NCI-H1930 (cell line): Measurements from ENCODE around the gene ANTXR2.

ENCODE experiments used
- DNase-seq, 2 experiments: peaks; one replicate each; lab custom pipeline; 2025; lab: John Stamatoyannopoulos, UW

The ANTXR2 gene

GRCh38 chr4:79983431-79983830, 89.6 kb downstream of the ANTXR2 start:
- DNase-seq, result no peak

- no peak for DNase-seq
Observed at GRCh38 chr4:79982601-79983322, 90.3 kb downstream of the ANTXR2 start.

GRCh38 chr4:79980448-79980847, 92.6 kb downstream of the ANTXR2 start:
- no peak for DNase-seq

- DNase-seq, result no peak
Observed at GRCh38 chr4:79979785-79980437, 93.1 kb downstream of the ANTXR2 start.

GRCh38 chr4:79977131-79977840, 95.7 kb downstream of the ANTXR2 start:
- no peak for DNase-seq

- DNase-seq, result no peak
Observed at GRCh38 chr4:79964400-79965211, 108.4 kb downstream of the ANTXR2 start.

- no peak for DNase-seq
Observed at GRCh38 chr4:79964020-79964399, 109.0 kb downstream of the ANTXR2 start.

- DNase-seq, result no peak
Observed at GRCh38 chr4:79959652-79960051, 113.4 kb downstream of the ANTXR2 start.

- DNase-seq, result no peak
Observed at GRCh38 chr4:79958466-79959264, 114.4 kb downstream of the ANTXR2 start.

GRCh38 chr4:79949178-79949577, 123.9 kb downstream of the ANTXR2 start:
- no peak for DNase-seq

- no peak for DNase-seq
Observed at GRCh38 chr4:79948739-79949138, 124.3 kb downstream of the ANTXR2 start.

- no peak for DNase-seq
Observed at GRCh38 chr4:79948261-79948660, 124.8 kb downstream of the ANTXR2 start.

GRCh38 chr4:79947386-79947785, 125.6 kb downstream of the ANTXR2 start:
- DNase-seq, result no peak

GRCh38 chr4:79935274-79935673, 137.8 kb downstream of the ANTXR2 start:
- no peak for DNase-seq

- no peak for DNase-seq
Observed at GRCh38 chr4:79934660-79935059, 138.4 kb downstream of the ANTXR2 start.

- no peak for DNase-seq
Observed at GRCh38 chr4:79927931-79928330, 145.1 kb downstream of the ANTXR2 start.

- no peak for DNase-seq
Observed at GRCh38 chr4:79923281-79923680, 149.7 kb downstream of the ANTXR2 start.

- DNase-seq, result no peak
Observed at GRCh38 chr4:79922011-79922410, 151.0 kb downstream of the ANTXR2 start.

GRCh38 chr4:79920163-79920853, 152.7 kb downstream of the ANTXR2 start:
- DNase-seq, result no peak

- no peak for DNase-seq
Observed at GRCh38 chr4:79918292-79918691, 154.7 kb downstream of the ANTXR2 start.

- no peak for DNase-seq
Observed at GRCh38 chr4:79917246-79917645, 155.8 kb downstream of the ANTXR2 start.
